BJ (cell line): ENCODE results near the gene ZNHIT6. TPM values are rescaled to one million over a fixed set of nuclear protein-coding genes. Genes with fewer than 3 reads are reported as not detected.
"Not testable (repeated sequence)": the region's sequence is repeated elsewhere in the genome, so short reads cannot be mapped to it uniquely, and the experiment has no call there.

Experiments used
- CTCF ChIA-PET: fragments of 350-600 bp; formaldehyde crosslinking; extraction: SDS; loops from one replicate; lab custom pipeline; 2021; ENCODE audit warnings: antibody characterized with exemption, inconsistent platforms; lab: Yijun Ruan, JAX
- POLR2A ChIA-PET: fragments of 300-600 bp; sonication (Branson Sonifier 250); formaldehyde crosslinking; extraction: SDS; loops from one replicate; lab custom pipeline; 2021; ENCODE audit warnings: antibody characterized with exemption; lab: Charles Lee
- DNase-seq: peaks from one replicate; pipeline ENCODE4 v3.0.0-alpha.2; 2011; ENCODE audit warnings: low read depth
- H3K27me3 ChIP-seq: 2 replicates; pipeline ENCODE4 v1.6.0; 2011; ENCODE audit warnings: low read length; ENCODE audit not compliant: control insufficient read depth, insufficient read depth
- H3K36me3 ChIP-seq: 2 replicates; pipeline ENCODE4 v1.5.1; 2011; ENCODE audit warnings: low read length; ENCODE audit not compliant: control insufficient read depth, insufficient read depth
- H3K4me3 ChIP-seq: 2 replicates; pipeline ENCODE4 v1.5.1; 2011; ENCODE audit warnings: low read depth, mild to moderate bottlenecking, control low read depth, low read length
- CTCF ChIP-seq: IDR thresholded peaks from 2 replicates; pipeline ENCODE4 v1.5.1; 2011; ENCODE audit warnings: low read depth, mild to moderate bottlenecking, control low read depth, inconsistent platforms, low read length, moderate library complexity; ENCODE audit not compliant: insufficient read depth
- polyA plus RNA-seq: library from polyadenylated mRNA; depleted of rRNA; stranded (reverse); fragments of >200 nt; gene quantifications from 2 replicates; pipeline ENCODE4 v1.2.3, GENCODE V29; 2011

Gene ZNHIT6
- polyA plus RNA-seq, 1 experiment: 5.6 TPM

- no peak for TF ChIP-seq CTCF
- CTCF ChIA-PET: interaction anchor here (1.0 kb wide), 1 partner anchor 141 kb away, joined by 3 read pairs; no protein-coding TSS in a partner anchor
- POLR2A ChIA-PET: no interaction called here
These were observed 35.6 kb upstream of the ZNHIT6 start for GRCh38 chr1:85743814-85744213.

GRCh38 chr1:85734931-85735330, 26.7 kb upstream of the ZNHIT6 start:
- no peak for TF ChIP-seq CTCF
- CTCF ChIA-PET: no interaction called here
- Histone ChIP-seq H3K27me3 (no peaks in the 10 kb centered on the region), H3K4me3 (no peak overlapping the region), H3K36me3 (no peaks in the 10 kb centered on the region)
- POLR2A ChIA-PET: no interaction called here
- DNase-seq: no peak

More at GRCh38 chr1:85743814-85744213, 35.6 kb upstream of the ZNHIT6 start:
- DNase-seq: no peak
- H3K4me3 ChIP-seq: no peak overlapping the region
- no peaks in the 10 kb centered on the region for H3K36me3 ChIP-seq
- H3K27me3 ChIP-seq: no peaks in the 10 kb centered on the region

GRCh38 chr1:85718678-85719340, 10.6 kb upstream of the ZNHIT6 start:
- DNase-seq: no peak
- TF ChIP-seq CTCF: no peak
- ChIA-PET POLR2A (no interaction called here), CTCF (interaction anchor here (1.7 kb wide), 1 partner anchor 10 kb away, joined by 3 read pairs; the partner anchor contains the start of gene ZNHIT6)
- H3K4me3 ChIP-seq: no peak overlapping the region
- no peaks in the 10 kb centered on the region for H3K36me3 ChIP-seq
- H3K27me3 ChIP-seq: no peaks in the 10 kb centered on the region

GRCh38 chr1:85714418-85715114, 6.3 kb upstream of the ZNHIT6 start:
- H3K27me3 ChIP-seq, POLR2A ChIA-PET, DNase-seq, CTCF ChIA-PET, H3K4me3 ChIP-seq, H3K36me3 ChIP-seq: not testable (repeated sequence)

GRCh38 chr1:85708829-85709227, 595 bp upstream of the ZNHIT6 start:
- Histone ChIP-seq H3K27me3 (no peaks in the 10 kb centered on the region), H3K4me3 (peak overlapping the region; percentile 80), H3K36me3 (no peaks in the 10 kb centered on the region)
- TF ChIP-seq CTCF: no peak
- DNase-seq: no peak
- ChIA-PET POLR2A (interaction anchor here (0.6 to 1.0 kb wide), 2 partner anchors 102 to 1229 kb away, joined by 3 read pairs; no protein-coding TSS in a partner anchor), CTCF (interaction anchor here (1.0 to 2.4 kb wide), 9 partner anchors 8 to 400 kb away, joined by 3 to 9 read pairs (median 4); no protein-coding TSS in a partner anchor)
